Measurements from ENCODE around the gene ANKRD27.
"Not testable (repeated sequence)": the region's sequence is repeated elsewhere in the genome, so short reads cannot be mapped to it uniquely, and the experiment has no call there.

DNA sequence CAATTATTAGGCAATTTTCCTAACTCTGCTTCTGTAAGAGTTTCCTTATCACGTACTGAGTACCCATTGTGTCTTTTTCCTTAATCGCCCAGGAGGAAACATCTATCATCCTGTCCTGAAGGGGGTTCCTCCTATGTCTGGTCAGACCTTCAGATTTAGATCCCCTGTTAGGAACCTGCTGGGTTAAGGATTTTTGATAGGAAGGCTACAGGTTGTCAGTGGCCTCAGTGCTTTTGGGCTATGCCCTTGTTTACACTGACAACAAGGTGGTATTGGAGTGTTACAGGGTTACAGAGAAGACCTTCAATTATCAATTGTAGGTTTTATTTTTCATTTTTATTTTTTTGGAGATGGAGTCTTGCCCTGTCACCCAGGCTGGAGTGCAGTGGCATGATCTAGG is 19.9 kb upstream of the ANKRD27 start:
- TF ChIP-seq, protein P1, sequence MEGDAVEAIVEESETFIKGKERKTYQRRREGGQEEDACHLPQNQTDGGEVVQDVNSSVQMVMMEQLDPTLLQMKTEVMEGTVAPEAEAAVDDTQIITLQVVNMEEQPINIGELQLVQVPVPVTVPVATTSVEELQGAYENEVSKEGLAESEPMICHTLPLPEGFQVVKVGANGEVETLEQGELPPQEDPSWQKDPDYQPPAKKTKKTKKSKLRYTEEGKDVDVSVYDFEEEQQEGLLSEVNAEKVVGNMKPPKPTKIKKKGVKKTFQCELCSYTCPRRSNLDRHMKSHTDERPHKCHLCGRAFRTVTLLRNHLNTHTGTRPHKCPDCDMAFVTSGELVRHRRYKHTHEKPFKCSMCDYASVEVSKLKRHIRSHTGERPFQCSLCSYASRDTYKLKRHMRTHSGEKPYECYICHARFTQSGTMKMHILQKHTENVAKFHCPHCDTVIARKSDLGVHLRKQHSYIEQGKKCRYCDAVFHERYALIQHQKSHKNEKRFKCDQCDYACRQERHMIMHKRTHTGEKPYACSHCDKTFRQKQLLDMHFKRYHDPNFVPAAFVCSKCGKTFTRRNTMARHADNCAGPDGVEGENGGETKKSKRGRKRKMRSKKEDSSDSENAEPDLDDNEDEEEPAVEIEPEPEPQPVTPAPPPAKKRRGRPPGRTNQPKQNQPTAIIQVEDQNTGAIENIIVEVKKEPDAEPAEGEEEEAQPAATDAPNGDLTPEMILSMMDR (IDR thresholded peaks at IDR 0.05), result not testable (repeated sequence)
- TF ChIP-seq EZH2 (IDR thresholded peaks at IDR 0.05; ENCODE audit: borderline replicate concordance, insufficient read depth, low read depth, low read length, poor library complexity, severe bottlenecking), result not testable (repeated sequence)
